Prostate gland (tissue), 2 donors: ENCODE data around the gene LRBA. TPM values are rescaled to one million over a fixed set of nuclear protein-coding genes. Genes with fewer than 3 reads are reported as not detected.
"Not testable (repeated sequence)": the region's sequence is repeated elsewhere in the genome, so short reads cannot be mapped to it uniquely, and the experiment has no call there.

ENCODE experiments used
- DNase-seq: peaks from one replicate; pipeline ENCODE4 v3.0.0-alpha.2; 2019; ENCODE audit warnings: low spot score
- H3K27ac ChIP-seq, 2 donors: fragments of 200-600 bp; sonication (generic); 2 replicates each; pipeline ENCODE4 v1.5.1; 2017 to 2019
- H3K27me3 ChIP-seq: fragments of 200-600 bp; sonication (generic); replicated peaks from 2 replicates; pipeline ENCODE4 v1.5.1; 2019; ENCODE audit not compliant: insufficient read depth
- H3K36me3 ChIP-seq, 2 donors: fragments of 200-600 bp; sonication (generic); 1 replicate in 1 of 2; 2 replicates in 1 of 2; pipeline versions ENCODE4 v1.5.1 to v1.8.1; 2017 to 2019
- H3K4me1 ChIP-seq: fragments of 200-600 bp; sonication (generic); replicated peaks from 2 replicates; pipeline ENCODE4 v1.5.1; 2019
- H3K4me3 ChIP-seq, 2 donors: fragments of 200-600 bp; sonication (generic); 2 replicates each; pipeline ENCODE4 v1.5.1; 2017 to 2019
- H3K9me3 ChIP-seq: fragments of 200-600 bp; sonication (generic); 2 replicates; pipeline ENCODE4 v1.5.1; 2017
- CTCF ChIP-seq, 4 experiments: fragments of 200-600 bp in 2 of 4; fragments of 450-650 bp in 2 of 4; sonication (generic) in 2 of 4; IDR thresholded peaks; 1 replicate in 3 of 4; 2 replicates in 1 of 4; pipeline ENCODE4 v1.5.1; 2016 to 2019; ENCODE audit warnings: antibody characterized with exemption in 4 of 4, mild to moderate bottlenecking in 2 of 4, moderate library complexity in 2 of 4
- POLR2A ChIP-seq: fragments of 450-650 bp; IDR thresholded peaks from one replicate; pipeline ENCODE4 v1.6.1; 2016; ENCODE audit warnings: antibody characterized with exemption, mild to moderate bottlenecking
- POLR2AphosphoS5 ChIP-seq: sonication (generic); formaldehyde crosslinking; IDR thresholded peaks from one replicate; pipeline ENCODE4 v1.6.1; 2017; ENCODE audit warnings: antibody characterized with exemption
- WGBS: methylation state at CpG from one replicate; pipeline ENCODE4 v1.1.5; 2018; 5-methylcytosine and 5-hydroxymethylcytosine counted together
- intact Hi-C: fragments of 100-400 bp; cut with DNase I; formaldehyde crosslinking; loops from one replicate; pipeline ENCODE4 v1.14.2; 2022
- total RNA-seq, 2 donors: library from RNA; depleted of rRNA; stranded (reverse); fragments of >200 nt; gene quantifications; one replicate each; pipeline ENCODE4 v1.1.0, GENCODE V29; 2016

LRBA gene
- total RNA-seq, 2 donors from 2014 or later, result 69.8 to 79.8 TPM

GRCh38 chr4:150746156-150746555 is 268.9 kb downstream of the LRBA start:
- Histone ChIP-seq H3K9me3 (no peaks in the 10 kb centered on the region), H3K4me3 (no peak overlapping the region), H3K36me3 (no peaks in the 10 kb centered on the region), H3K27me3 (no peaks in the 10 kb centered on the region), H3K27ac (no peak overlapping the region), H3K4me1 (no peaks in the 10 kb centered on the region)
- intact Hi-C loops, result no loop called here
- DNase-seq, result no peak
- WGBS, result 95% methylated on average over 4 of the region's 4 CpGs
- TF ChIP-seq CTCF (IDR thresholded peaks at IDR 0.05), result no peak
- TF ChIP-seq POLR2A, result no peak
- TF ChIP-seq POLR2AphosphoS5, result no peak

GRCh38 chr4:150744570-150744969 is 270.5 kb downstream of the LRBA start:
- intact Hi-C loops, result no loop called here
- H3K9me3 ChIP-seq, result no peaks in the 10 kb centered on the region

GRCh38 chr4:150743564-150744342 is 271.3 kb downstream of the LRBA start:
- no peak overlapping the region for H3K27ac ChIP-seq
- intact Hi-C loops, result no loop called here
- DNase-seq, result no peak

More at GRCh38 chr4:150744570-150744969, 270.5 kb downstream of the LRBA start:
- DNase-seq, result no peak
- no peaks in the 10 kb centered on the region for H3K36me3 ChIP-seq
- TF ChIP-seq POLR2AphosphoS5 (no peak), POLR2A (no peak), CTCF (IDR thresholded peaks at IDR 0.05) (no peak)
- no peak overlapping the region for H3K27ac ChIP-seq
- H3K4me1 ChIP-seq, result no peaks in the 10 kb centered on the region
- WGBS, result 70% methylated on average over 2 of the region's 2 CpGs
- H3K27me3 ChIP-seq, result no peaks in the 10 kb centered on the region
- no peak overlapping the region for H3K4me3 ChIP-seq

GRCh38 chr4:150742930-150743329 is 272.2 kb downstream of the LRBA start:
- H3K9me3 ChIP-seq, intact Hi-C loops, DNase-seq, H3K4me3 ChIP-seq, H3K36me3 ChIP-seq, H3K27me3 ChIP-seq, H3K4me1 ChIP-seq, H3K27ac ChIP-seq: not testable (repeated sequence)
- WGBS, result 80% methylated on average over 6 of the region's 6 CpGs

More at GRCh38 chr4:150743564-150744342, 271.3 kb downstream of the LRBA start:
- Histone ChIP-seq H3K9me3 (no peaks in the 10 kb centered on the region), H3K36me3 (no peaks in the 10 kb centered on the region), H3K4me3 (no peak overlapping the region), H3K4me1 (no peaks in the 10 kb centered on the region), H3K27me3 (no peaks in the 10 kb centered on the region)
- TF ChIP-seq POLR2AphosphoS5 (no peak), CTCF (IDR thresholded peaks at IDR 0.05) (no peak), POLR2A (no peak)
- WGBS, result 38% methylated on average over 2 of the region's 2 CpGs

GRCh38 chr4:150739591-150739990 is 275.5 kb downstream of the LRBA start:
- Histone ChIP-seq H3K9me3 (no peaks in the 10 kb centered on the region), H3K27me3 (no peaks in the 10 kb centered on the region), H3K36me3 (no peaks in the 10 kb centered on the region), H3K4me1 (no peaks in the 10 kb centered on the region), H3K4me3 (no peak overlapping the region), H3K27ac (no peak overlapping the region)
- intact Hi-C loops, result no loop called here
- TF ChIP-seq POLR2AphosphoS5 (no peak), POLR2A (no peak), CTCF (IDR thresholded peaks at IDR 0.05) (no peak)
- 86% methylated on average over 3 of the region's 3 CpGs for WGBS
- DNase-seq, result no peak
